Measurements from ENCODE around the gene KLHL29.
"Not testable (repeated sequence)": the region's sequence is repeated elsewhere in the genome, so short reads cannot be mapped to it uniquely, and the experiment has no call there.

The KLHL29 gene

GRCh38 chr2:23384551-23385343 lies at the start of gene KLHL29:
Gene KLHL29, plus strand, starts transcription at chr2:23385179. Its CDS starts 177,018 bp downstream, at chr2:23562197.
- H3K4me3 ChIP-seq (ENCODE audit: low read depth, low read length): peak within 1 kb of the TSS; percentile 60

- H3K4me3 ChIP-seq (ENCODE audit: low read depth, low read length): no peak overlapping the region
Measured at GRCh38 chr2:23335550-23335949, 49.4 kb upstream of the KLHL29 start.

- no peak overlapping the region for H3K4me3 ChIP-seq (ENCODE audit: low read depth, low read length)
Measured at GRCh38 chr2:23342075-23342474, 42.9 kb upstream of the KLHL29 start.

GRCh38 chr2:23346029-23346428 lies 39.0 kb upstream of the KLHL29 start:
- no peak overlapping the region for H3K4me3 ChIP-seq (ENCODE audit: low read depth, low read length)

- no peak overlapping the region for H3K4me3 ChIP-seq (ENCODE audit: low read depth, low read length)
Measured at GRCh38 chr2:23346781-23347180, 38.2 kb upstream of the KLHL29 start.

- no peak overlapping the region for H3K4me3 ChIP-seq (ENCODE audit: low read depth, low read length)
Measured at GRCh38 chr2:23347471-23348092, 37.4 kb upstream of the KLHL29 start.

GRCh38 chr2:23348093-23348481 lies 36.9 kb upstream of the KLHL29 start:
- not testable (repeated sequence) for H3K4me3 ChIP-seq (ENCODE audit: low read depth, low read length)

GRCh38 chr2:23349508-23349907 lies 35.5 kb upstream of the KLHL29 start:
- no peak overlapping the region for H3K4me3 ChIP-seq (ENCODE audit: low read depth, low read length)

GRCh38 chr2:23350041-23350791 lies 34.8 kb upstream of the KLHL29 start:
- H3K4me3 ChIP-seq (ENCODE audit: low read depth, low read length): no peak overlapping the region

GRCh38 chr2:23350792-23351355 lies 34.1 kb upstream of the KLHL29 start:
- no peak overlapping the region for H3K4me3 ChIP-seq (ENCODE audit: low read depth, low read length)

GRCh38 chr2:23351388-23352141 lies 33.4 kb upstream of the KLHL29 start:
- H3K4me3 ChIP-seq (ENCODE audit: low read depth, low read length): no peak overlapping the region

- no peak overlapping the region for H3K4me3 ChIP-seq (ENCODE audit: low read depth, low read length)
Measured at GRCh38 chr2:23354554-23354953, 30.4 kb upstream of the KLHL29 start.

- H3K4me3 ChIP-seq (ENCODE audit: low read depth, low read length): no peak overlapping the region
Measured at GRCh38 chr2:23355001-23355400, 30.0 kb upstream of the KLHL29 start.

GRCh38 chr2:23356711-23357110 lies 28.3 kb upstream of the KLHL29 start:
- H3K4me3 ChIP-seq (ENCODE audit: low read depth, low read length): no peak overlapping the region

- H3K4me3 ChIP-seq (ENCODE audit: low read depth, low read length): no peak overlapping the region
Measured at GRCh38 chr2:23359631-23360567, 25.1 kb upstream of the KLHL29 start.

- H3K4me3 ChIP-seq (ENCODE audit: low read depth, low read length): no peak overlapping the region
Measured at GRCh38 chr2:23360571-23361125, 24.3 kb upstream of the KLHL29 start.

GRCh38 chr2:23361152-23361551 lies 23.8 kb upstream of the KLHL29 start:
- no peak overlapping the region for H3K4me3 ChIP-seq (ENCODE audit: low read depth, low read length)

GRCh38 chr2:23363268-23363667 lies 21.7 kb upstream of the KLHL29 start:
- H3K4me3 ChIP-seq (ENCODE audit: low read depth, low read length): no peak overlapping the region

GRCh38 chr2:23363831-23364230 lies 21.1 kb upstream of the KLHL29 start:
- H3K4me3 ChIP-seq (ENCODE audit: low read depth, low read length): no peak overlapping the region

All from iPS-11a (cell line).